ENCODE data around the gene ANTKMT.
"Not testable (repeated sequence)": the region's sequence is repeated elsewhere in the genome, so short reads cannot be mapped to it uniquely, and the experiment has no call there.

Gene ANTKMT

DNA sequence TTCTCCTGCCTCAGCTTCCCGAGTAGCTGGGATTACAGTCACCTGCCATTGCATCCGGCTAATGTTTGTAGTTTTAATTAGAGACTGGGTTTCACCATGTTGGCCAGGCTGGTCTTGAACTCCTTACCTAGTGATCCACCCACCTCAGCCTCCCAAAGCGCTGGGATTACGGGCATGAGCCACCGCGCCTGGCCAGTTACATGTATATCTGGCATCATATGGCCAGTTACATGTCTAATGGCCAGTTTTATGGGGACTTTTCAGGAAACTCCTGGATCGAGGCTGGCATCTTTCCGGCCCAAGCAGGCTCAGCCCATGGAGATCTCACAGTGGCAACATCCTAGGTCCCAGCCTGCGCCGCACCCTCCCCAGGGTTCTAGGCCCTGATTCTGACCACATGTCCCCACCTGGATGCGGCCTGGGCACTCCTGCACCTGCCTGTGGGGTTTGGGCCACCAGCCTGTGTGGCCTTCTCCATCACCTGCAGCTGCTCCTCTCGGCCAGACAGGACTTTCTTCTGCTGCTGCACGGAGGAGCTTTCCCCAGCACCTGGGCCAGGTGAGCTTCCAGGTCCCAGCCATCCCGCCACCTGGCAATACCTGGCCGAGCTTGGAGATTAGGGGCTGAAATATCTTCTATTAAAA lies 21.2 kb downstream of the ANTKMT start:
- DNase-seq (ENCODE audit: low read depth in 1 of 2, low spot score in 1 of 2) = no peak

DNA sequence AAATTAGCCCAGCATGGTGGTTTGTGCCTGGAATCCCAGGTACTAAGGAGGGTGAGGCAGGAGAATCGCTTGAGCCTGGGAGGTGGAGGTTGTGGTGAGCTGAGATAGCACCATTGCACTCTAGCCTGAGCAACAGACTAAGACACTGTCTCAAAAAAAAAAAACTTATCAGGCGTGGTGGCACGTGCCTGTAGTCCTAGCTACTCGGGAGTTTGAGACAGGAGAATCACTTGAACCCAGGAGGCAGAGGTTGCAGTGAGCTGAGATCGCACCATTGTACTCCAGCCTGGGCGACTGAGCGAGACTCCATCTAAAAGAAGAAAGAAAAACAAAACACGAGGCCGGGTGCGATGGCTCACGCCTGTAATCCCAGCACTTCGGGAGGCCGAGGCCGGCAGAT lies 21.9 kb downstream of the ANTKMT start:
- not testable (repeated sequence) for DNase-seq (ENCODE audit: low read depth in 1 of 2, low spot score in 1 of 2)

DNA sequence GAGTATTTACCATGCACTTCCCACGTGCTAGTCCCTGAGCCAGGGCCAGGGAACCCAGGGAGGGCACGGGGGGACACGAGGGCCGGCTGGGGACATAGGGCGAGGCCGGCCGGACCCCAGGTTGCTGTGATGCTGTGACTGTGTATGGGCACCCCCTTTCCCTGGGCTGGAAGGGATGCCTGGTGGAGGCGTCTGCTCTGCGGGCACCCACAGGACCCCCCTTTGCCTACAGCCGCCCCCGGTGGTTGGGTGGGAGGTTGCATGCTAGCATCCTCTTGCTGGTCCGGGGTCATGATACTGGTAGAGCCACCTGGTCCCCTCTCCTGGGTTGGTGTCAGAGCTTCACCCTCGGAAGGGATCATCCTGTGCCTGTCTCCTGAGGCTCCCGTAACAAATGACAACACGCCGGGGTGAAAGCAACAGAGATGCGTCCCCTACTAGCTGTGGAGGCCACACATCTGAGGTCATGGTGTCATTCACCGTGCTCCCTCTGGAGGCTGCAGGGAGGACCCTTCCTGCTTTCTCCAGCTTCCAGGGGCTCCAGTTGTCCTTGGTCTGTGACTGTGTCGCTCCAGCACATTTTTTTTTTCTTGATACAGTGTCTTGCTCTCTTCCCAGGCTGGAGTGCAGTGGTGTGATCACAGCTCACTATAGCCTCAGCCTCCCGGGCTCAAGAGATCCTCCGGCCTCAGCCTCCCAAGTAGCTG lies 23.0 kb downstream of the ANTKMT start:
- DNase-seq (ENCODE audit: low read depth in 1 of 2, low spot score in 1 of 2) = no peak

DNA sequence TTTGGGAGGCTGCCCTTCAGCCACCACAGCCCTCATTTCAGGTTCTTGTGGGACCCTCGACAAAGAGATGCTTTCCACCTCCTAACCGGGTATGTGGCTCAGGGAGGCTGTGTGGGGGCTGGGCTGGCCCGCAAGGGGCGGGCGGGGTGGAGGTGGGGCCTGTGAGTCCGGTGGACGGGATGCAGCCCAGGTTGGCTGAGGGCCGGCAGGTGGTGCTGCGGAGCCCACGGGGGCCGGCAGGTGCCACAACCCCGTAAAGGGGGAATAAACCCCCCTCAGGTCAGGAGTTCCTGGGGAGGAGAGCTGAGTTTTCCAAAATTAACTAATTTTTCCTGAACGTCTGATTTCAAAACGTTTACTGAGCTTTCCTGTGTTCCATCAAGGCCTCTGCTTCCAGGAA lies 24.8 kb downstream of the ANTKMT start:
- no peak for DNase-seq (ENCODE audit: low read depth in 1 of 2, low spot score in 1 of 2)

DNA sequence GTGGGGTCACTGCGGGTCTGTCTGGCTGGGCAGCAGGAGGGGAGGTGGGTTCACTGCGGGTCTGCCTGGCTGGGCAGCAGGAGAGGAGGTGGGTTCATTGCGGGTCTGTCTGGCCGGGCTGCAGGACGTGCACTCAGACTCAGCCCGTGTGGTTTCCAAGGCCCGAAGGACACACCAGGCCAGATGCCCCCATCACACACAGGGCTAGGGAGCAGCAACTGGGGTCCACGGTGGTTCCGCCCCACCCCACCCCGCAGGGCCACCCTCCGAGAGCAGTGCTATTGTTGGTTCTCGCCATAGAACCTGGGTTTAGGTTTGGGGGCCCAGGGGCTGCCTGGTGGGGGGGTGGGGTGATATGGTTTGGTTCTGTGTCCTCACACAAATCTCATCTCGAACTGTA lies 25.7 kb downstream of the ANTKMT start:
- no peak for DNase-seq (ENCODE audit: low read depth in 1 of 2, low spot score in 1 of 2)

DNA sequence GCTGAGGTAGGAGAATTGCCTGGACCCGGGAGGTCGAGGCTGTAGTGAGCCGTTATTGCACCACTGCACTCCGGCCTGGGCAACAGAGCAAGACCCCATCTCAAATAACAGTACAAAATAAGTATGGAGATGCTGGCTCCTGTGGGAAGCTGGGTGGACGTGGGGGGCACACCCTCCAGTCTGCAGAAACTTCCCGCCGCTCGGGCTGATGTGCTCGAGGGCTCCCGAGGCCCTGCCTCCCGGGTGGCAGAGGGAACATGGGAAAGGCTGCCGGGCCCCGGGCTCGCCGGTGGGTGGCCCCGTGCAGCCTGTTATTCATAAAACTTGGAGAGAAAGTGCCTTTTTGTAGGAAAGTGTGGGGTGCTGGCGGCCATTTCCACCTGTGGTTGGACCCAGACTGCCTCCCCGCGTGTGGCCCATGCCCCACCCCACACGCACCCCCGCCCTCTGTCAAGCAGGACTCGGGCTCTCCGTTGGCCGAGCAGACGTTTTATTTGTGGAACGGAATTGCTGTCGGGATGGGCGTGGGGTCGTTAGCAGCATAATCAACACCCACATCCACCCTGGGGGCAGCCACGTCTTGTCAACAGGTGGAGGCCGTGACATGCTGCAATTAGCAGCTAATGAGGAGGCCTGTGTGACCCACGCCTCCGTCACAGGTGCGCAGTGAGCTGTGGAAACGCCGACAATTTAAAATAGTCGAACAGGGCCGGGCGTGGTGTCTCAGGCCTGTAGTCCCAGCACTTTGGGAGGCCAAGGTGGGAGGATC lies 27.2 kb downstream of the ANTKMT start:
- DNase-seq (ENCODE audit: low read depth in 1 of 2, low spot score in 1 of 2) = no peak

DNA sequence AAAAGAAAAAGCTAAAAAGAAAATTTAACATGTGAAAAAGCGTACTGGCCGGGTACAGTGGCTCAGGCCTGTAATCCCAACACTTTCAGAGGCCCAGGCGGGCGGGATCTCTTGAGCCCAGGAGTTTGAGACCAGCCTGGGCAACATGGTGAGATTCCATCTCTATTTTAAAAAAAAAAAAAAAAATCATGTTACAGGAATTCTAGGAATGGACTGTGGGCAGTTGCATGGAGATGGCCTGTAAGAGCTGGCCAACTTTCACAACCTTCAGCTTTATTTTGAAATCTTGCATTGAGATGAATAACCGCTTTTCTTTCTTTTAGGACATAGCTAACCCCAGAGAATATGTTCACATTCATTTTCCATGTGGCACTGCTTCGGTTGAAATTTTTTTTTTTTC lies 28.1 kb downstream of the ANTKMT start:
- DNase-seq (ENCODE audit: low read depth in 1 of 2, low spot score in 1 of 2) = no peak

DNA sequence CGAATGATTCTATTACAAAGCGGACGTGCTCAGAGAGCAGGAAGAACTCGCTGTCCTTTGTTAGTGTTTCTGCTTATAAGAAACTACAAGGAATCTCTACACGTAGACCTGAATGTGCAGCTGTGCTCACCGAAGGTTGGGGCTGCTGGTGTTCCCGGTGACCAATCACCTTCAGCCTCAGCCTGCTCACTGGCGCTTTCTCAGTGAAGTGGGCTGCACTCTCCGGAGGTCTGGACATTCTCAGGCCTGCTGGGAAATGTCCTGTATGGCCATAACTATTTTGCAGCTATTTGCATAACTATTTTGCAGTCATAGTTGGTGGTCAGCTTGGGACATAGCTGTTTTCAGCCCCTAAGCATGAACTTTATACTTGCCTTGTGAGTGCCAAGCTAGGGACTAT lies 29.5 kb downstream of the ANTKMT start:
- DNase-seq (ENCODE audit: low read depth in 1 of 2, low spot score in 1 of 2) = no peak

DNA sequence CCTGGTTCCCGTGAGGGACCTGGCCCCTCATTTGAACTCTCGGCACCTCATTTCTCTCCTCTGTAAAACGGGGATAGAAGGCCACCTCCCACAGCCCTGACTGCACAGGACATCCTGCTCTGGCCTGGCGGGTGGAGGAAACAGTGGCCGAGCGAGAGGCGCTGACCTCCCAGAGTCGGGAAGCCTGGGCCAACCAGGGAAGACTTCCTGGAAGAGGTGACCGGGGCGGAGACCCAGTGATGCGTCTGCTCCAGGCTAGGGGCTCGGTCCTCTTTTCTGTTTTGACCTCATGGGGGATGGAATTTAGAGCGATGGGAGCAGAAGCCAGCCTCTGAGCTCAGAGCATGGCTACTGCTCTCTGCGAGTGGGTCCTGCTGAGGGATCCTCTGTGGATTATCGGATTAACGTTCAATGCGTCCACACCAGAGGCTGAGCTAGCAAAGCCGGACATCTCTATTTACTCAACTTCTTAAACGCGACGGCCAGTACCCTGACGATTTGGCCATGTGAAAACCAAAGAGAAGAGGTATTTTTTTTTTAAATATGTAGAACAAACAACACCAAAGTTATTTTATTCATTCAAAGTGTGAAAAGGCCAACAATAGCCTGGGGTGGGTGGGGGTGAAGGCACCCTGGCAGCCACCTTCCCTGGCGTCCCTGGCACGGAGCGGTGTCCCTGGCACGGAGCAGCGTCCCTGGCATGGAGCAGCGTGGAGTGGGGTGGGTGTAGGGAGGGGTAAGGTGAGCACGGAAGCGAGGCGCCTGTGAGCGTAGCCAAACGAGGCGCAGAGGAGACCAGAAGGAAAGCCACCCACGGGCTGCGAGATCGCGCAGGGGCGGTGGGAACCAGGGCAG lies 30.4 kb downstream of the ANTKMT start:
- DNase-seq (ENCODE audit: low read depth in 1 of 2, low spot score in 1 of 2) = no peak

DNA sequence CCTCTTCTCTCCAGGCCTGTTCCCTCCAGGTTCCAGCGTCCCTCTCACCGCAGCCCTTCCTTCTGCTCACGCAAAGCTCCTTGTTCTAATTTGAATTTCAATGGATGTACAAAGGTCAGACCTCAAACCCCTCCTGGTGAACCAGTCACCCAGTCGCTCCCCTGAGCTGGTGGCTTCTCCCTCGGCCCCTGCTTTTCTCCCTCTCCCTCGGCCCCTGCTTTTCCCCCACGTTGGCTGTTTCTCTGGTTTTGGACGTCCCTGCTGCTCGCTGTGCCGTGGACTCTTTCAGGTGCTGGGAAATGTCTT lies 31.0 kb downstream of the ANTKMT start:
- no peak for DNase-seq (ENCODE audit: low read depth in 1 of 2, low spot score in 1 of 2)

DNA sequence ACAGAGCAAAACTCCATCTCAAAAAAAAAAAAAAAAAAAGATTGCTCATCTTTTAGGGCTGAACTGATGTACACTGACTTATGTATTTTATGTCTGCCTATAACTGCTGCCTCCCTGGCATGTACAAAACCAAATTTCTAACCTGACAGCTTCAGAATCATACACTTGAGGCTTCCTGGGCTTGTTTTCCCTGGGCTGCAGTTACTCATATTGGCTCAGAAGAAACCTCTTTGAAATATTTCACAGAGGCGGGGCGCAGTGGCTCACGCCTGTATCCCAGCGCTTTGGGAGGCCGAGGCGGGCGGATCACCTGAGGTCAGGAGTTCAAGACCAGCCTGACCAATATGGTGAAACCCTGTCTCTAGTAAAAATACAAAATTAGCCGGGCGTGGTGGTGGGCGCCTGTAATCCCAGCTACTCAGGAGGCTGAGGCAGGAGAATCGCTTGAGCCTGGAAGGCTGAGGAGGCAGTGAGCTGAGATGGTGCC lies 33.2 kb downstream of the ANTKMT start:
- DNase-seq (ENCODE audit: low read depth in 1 of 2, low spot score in 1 of 2) = not testable (repeated sequence)

DNA sequence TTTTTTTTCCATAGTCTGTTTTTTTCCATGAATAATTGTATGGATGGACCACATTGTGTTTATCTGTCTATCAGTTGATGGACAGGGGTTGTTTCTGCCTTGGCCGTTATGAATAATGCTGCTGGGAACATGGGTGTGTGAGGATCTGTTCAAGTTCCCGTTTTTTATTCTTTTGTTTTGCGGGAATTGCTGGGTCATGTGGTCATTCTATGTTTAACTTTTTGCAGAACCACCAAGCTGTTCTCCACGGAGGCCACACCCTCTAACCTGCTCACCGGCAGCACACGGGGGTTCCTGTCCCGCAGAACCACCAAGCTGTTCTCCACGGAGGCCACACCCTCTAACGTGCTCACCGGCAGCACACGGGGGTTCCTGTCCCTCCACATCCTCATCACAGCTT lies 33.7 kb downstream of the ANTKMT start:
- no peak for DNase-seq (ENCODE audit: low read depth in 1 of 2, low spot score in 1 of 2)

DNA sequence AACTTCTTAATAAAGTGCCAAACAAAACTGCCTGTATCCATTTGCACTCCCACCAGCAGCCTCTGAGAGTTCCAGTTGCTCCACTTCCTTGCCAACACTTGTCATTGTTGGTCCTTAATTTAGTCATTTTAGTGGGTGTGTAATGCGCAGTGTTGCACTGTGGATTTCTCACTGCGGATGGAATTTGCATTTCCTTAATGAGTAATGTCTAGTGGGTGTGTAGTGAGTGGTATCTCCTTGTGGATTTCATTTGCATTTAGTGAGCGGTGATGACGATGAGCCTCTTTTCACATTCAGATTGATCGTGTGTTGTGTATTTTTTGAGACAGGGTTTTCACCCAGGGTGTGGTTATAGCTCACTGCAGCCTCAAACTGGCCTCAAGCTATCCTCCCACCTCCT lies 35.5 kb downstream of the ANTKMT start:
- DNase-seq (ENCODE audit: low read depth in 1 of 2, low spot score in 1 of 2) = no peak

DNA sequence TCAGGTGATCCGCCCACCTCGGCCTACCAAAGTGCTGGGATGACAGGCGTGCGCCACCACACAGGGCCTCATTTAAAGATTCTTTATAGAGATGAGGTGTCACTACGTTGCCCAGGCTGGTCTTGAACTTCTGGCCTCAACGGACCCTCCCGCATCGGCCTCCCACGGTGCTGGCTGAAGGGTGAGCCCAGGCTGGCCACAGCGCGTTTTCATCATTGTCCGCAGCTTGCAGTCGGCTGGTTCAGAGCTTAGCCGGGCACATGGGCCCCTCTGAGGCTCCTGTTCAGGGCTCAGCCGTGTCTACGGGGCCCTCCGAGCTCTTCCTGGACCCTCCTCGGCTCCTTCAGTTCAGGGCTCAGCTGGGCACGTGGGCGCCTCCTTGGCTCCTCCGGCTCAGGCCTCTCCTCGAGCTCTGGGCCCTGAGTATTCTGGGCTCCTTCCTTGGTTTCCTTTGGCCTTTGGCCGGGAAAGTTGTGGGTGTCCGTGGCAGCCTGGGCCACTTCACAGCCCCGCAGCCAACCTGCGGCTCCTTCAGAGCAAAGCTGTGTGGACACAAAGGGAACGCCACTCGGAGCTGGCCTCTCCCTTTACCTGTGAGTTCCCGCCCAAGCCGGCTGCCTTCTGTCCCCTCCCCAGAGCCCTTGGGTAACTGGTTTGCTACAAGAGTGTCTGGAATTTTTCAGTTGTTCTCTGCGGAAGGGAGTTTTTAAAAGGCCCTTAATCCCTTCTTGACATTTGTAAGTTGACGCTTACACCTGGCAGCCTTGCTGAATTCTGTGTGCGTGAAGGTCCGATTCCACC lies 38.4 kb downstream of the ANTKMT start:
- DNase-seq (ENCODE audit: low read depth in 1 of 2, low spot score in 1 of 2) = no peak

DNA sequence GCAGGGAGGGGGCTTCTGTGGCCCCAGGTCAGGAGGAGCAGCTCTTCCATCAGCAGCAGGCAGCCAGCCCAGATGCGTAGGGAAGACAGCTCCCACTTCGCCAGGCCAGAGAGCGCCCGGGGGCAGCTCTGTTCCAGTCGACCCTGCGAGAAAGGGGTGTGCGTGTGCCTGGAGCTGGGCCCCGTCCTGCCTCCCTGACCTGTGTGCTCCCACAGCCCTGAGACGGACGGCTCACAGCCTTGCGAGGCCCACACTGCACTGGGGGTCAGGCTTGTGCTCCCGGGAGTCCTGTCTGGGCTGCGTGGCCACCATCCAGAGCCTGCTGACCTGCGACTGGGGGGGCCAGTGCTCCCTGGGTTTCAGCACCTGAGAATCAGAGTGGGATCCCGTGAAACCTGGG lies 39.1 kb downstream of the ANTKMT start:
- DNase-seq (ENCODE audit: low read depth in 1 of 2, low spot score in 1 of 2) = no peak

DNA sequence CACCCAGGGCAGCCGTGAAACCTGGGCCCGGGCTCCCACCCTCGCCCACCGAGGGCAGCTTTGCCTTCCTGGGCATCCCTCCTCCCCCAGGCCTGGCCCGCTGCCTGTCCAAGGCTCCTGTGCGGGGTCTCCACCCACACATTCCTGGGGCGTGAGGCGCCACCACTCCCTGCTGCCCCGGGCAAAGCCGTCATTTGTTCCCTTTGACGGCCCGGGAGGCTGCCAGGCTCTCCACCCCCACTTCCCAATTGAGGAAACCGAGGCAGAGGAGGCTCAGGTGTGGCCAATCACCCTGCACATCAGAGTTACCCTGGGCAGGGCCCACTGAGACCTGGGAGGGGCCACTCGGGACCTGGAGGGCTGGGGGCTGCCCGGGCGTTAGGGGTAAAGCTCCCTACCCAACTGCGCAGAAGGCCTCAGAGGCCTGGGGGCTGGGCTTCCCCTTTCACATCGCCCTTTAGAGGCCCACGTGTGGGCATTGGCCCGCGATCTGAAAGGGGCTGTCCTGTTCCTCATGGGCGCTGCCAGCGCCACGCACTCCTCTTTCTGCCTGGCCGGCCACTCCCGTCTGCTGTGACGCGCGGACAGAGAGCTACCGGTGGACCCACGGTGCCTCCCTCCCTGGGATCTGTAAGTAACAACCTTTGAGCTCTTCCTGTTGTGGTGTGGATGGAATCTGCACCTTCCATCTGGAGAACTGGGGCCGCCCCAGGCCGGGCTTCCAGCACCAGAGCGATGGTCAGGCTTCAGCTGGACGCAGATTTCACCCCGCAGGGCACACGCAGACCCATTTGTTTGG lies 39.8 kb downstream of the ANTKMT start, which contains the start of gene MSLN:
Gene MSLN (plus strand): TSS at position 190 of the 799 bp plus-strand sequence. CDS start 1,947 bp downstream, outside the sequence.
- DNase-seq (ENCODE audit: low read depth in 1 of 2, low spot score in 1 of 2) = no peak

DNA sequence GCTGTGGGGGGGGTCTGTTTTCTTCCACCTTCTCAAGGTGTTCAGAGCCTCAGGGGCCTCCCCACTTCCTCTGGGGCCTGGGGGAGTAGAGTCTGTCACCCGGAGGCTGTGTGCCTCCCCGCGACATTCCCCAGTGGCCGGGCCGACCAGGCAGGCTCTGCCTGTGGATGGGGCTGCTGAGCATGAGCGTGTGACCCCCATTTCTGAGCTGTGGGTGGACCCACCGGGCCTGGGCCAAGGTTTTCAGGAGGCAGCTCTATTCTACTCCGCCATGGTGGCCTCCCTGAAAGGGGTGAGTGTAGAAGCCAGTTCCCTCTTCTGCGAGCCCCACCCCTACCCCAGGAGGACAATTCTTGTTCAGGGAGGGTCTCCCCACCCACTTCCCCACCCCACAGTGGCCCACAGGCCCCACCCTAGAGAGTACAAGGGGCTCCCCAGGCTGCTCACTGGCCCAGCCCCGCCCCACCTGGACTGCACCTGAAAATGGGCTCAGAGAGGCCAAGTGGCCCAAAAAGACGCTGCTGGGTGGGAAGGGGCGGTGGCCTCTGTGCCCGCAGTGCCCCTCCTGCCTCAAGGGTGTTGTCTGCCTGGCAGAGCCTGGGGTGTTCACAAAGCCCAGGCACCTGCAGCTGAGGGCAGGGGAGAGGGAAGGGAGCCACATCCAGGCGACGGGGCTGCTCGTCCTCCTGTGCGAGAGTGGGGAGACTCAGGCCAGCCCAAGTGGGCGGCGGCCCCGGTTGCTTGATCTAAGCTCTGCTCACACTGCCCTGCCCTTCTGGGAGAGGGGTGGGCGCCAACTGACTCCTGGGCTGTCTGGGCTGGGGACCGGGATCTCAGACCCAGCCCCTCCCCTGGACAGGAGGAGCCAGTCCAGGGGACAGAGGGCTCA lies 40.9 kb downstream of the ANTKMT start:
- DNase-seq (ENCODE audit: low read depth in 1 of 2, low spot score in 1 of 2) = no peak

DNA sequence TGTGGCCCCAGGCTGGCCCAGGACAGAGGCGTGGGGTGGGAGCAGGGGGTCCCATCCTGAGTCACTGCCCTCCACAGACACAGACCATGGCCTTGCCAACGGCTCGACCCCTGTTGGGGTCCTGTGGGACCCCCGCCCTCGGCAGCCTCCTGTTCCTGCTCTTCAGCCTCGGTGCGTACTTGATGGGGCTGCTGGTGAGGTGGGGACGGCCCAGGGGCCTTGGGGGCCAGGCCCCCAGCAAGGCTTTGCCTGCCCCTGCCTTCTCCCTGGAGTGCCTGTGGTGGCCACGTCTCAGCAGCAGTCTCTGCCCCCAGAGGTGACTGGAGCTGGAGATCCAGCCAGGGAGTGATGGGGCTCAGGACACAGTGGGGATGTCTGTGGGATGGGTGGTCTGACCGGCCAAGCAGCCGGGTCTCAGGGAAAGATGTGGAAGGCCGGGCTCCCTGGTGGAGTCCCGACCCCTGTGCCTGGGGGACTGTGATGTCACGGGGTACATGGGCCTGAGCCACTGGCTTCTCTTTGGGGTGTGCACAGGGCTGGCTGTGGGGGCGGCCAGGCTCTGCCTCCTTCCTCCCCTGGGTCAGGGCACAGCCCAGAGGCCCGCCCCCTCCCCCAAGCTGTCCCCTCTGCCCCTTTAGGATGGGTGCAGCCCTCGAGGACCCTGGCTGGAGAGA lies 41.8 kb downstream of the ANTKMT start:
- DNase-seq (ENCODE audit: low read depth in 1 of 2, low spot score in 1 of 2) = no peak
